ENCODE data around the gene ACSBG1.
"Not testable (repeated sequence)": the region's sequence is repeated elsewhere in the genome, so short reads cannot be mapped to it uniquely, and the experiment has no call there.

The ACSBG1 gene

DNA sequence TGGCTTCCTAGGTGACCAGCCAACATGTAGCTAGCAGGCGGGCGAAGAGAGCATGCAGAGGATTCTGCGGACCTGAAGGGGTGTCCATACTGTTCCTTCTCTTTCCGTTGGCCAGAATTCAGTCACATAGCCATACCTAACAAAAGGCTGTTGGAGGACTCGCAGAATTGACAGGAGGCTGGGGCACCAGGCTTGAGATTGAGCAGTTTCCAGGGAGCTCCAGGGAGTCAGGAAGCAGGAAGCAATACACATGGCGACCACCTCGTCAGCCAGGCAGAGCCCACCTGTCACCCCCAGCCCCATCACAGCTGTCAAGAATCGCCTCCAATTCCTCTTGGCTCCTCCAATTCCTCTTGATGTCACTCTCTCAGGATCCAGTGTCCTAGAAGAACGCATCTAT is 16.8 kb upstream of the ACSBG1 start:
- no peak for DNase-seq

- no peak for DNase-seq
Measured at GRCh38 chr15:78249131-78249530, 14.8 kb upstream of the ACSBG1 start.

- no peak for DNase-seq
Measured at GRCh38 chr15:78247911-78248310, 13.5 kb upstream of the ACSBG1 start.

DNA sequence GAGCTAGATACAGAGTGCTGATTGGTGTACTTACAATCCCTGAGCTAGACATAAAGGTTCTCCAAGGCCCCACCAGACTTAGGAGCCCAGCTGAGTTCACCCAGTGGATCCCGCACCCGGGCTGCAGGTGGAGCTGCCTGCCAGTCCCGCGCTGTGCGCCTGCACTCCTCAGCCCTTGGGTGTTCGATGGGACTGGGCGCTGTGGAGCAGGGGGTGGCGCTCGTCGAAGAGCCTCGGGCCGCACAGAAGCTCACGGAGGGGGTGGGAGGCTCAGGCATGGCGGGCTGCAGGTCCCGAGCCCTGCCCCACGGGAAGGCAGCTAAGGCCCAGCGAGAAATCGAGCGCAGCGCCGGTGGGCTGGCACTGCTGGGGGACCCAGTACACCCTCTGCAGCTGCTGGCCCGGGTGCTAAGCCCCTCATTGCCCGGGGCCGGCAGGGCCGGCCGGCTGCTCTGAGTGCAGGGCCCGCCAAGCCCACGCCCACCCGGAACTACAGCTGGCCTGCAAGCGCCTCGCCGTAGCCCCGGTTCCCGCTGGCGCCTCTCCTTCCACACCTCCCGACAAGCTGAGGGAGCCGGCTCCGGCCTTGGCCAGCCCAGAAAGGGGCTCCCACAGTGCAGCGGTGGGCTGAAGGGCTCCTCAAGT is 11.7 kb upstream of the ACSBG1 start:
- not testable (repeated sequence) for DNase-seq

DNA sequence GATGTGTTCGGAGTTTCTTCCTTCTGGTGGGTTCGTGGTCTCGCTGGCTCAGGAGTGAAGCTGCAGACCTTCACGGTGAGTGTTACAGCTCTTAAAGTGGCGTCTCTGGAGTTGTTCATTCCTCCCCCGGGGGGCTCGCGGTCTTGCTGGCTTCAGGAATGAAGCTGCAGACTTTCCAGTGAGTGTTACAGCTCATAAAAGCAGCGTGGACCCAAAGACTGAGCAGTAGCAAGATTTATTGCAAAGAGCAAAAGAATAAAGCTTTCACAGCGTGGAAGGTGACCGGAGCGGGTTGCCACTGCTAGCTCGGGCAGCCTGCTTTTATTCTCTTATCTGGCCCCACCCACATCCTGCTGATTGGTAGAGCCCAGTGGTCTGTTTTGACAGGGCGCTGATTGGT is 11.0 kb upstream of the ACSBG1 start:
- DNase-seq = not testable (repeated sequence)

GRCh38 chr15:78244893-78245292 is 10.5 kb upstream of the ACSBG1 start:
- DNase-seq = no peak

- DNase-seq = no peak
Measured at GRCh38 chr15:78244101-78244500, 9.7 kb upstream of the ACSBG1 start.

DNA sequence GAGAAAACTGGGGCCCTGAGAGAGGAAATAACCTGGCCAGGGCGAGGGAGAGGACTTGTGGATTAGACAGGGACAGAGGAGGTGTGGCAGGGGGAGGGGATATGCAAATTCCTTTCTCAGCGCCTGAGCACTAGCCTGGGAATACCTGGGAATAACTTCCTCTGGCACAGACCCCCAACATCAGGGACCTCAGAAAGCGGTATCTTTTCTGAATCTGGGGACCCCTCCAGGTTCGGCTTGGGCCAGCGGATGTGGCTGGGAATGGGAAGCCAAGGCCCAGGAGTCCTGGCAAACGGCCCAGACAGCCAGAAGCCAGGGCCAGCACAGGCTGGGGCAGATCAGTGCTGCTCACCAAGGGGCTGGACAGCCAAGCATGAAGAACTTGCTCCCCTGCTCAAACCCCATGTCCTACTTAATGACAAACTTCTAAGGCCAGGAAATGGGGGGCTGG is 9.2 kb upstream of the ACSBG1 start:
- no peak for DNase-seq

- no peak for DNase-seq
Measured at GRCh38 chr15:78243058-78243457, 8.7 kb upstream of the ACSBG1 start.

GRCh38 chr15:78242128-78242527 is 7.8 kb upstream of the ACSBG1 start:
- DNase-seq = peak in 1 of 5 experiments; percentile 34

DNA sequence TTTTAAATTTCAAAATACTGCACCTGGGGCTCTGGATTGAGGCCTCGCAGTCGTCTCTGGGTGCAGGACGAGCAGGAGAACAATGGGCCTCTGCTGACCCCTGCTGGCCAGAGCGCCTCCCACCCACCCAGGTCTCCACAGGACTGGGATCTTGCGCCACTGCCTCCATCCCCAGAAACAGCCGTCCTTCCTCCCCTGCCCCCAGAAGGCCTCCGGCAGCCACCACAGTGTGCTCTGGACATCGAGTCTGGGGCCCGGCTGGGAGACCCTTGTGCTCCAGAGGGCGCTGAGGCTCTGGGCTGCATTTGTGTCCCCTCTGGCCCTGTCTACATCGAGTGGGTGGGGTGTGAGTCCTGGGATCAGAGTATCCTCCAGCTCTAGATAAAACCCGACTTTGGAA is 6.7 kb upstream of the ACSBG1 start:
- peak; percentile 50 to 78 (median 67) for DNase-seq

- DNase-seq = no peak
Measured at GRCh38 chr15:78239811-78240210, 5.4 kb upstream of the ACSBG1 start.

DNA sequence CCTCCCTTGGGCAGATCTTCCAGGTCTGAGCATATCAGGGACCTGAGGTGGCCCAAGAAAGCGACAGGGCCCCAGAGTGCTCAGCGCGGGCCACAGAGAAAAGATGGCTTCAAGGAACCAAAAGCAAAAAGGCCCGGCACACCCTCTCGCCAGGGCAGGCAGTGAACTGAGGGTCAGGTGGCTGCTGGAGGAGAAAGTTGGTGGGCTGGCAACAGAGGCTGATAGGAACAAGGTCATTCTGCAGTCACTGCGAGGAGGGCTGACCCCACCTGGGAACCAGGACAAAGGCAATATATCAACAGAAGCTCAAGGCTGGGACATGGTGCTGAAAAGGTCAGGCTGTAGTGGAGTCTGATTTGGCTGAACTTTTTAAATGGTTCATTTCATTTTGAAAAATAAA is 2.8 kb upstream of the ACSBG1 start:
- DNase-seq = no peak

DNA sequence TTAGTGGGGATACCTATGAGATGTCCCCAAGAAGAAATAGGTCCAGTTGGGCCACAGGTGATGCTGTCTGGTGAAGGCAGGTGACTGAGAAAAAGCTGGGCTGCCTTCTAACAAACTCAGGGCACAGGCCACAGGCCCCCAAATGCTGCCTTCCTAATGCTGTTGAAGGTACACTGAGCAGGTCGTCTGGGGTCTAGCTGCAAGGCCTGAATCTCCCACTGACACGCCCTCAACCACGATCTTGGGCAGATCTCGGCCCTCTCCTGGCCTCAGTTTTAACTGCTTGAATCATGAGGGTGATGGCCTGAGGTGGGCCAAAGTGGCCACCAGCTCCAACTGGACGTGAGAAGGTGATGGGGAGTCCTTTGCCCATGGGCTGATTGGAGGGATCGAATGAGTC is 2.1 kb upstream of the ACSBG1 start:
- no peak for DNase-seq

GRCh38 chr15:78233496-78233895 is 869 bp downstream of the ACSBG1 start:
- no peak for DNase-seq

GRCh38 chr15:78232951-78233350 is 1.4 kb downstream of the ACSBG1 start:
- no peak for DNase-seq

- DNase-seq = no peak
Measured at GRCh38 chr15:78229431-78230406, 4.6 kb downstream of the ACSBG1 start.

DNA sequence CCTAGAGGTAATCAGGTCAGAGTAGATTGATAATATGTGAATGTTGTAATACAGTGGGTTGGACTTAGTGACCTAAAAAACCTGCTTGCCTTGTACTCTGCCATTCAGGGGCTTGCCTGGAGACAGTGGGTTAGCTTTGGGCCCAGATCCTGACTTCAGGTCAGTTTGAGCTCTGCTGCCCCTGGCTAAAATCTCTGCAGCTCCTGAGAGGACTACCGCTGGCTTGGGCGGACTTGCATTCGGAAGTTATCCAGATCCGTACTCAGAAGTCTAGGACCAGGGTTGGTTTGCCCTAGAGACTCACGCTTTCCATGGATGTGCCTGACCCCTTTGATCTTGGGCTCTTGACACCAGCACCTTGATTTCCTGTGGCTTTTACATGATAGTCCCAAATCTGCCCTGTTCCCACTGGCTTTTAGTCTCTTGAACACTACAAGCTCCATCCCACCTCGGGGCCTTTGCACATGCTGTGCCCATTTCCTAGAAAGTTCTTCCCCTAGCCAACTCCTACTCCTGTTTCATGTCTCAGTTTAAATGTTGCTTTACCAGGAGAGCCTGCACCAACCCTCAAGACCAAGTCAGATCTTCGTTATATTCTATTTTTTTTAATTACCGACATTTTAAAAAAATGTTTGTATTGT is 5.9 kb downstream of the ACSBG1 start:
- DNase-seq = no peak

- peak in 1 of 5 experiments; percentile 76 for DNase-seq
Measured at GRCh38 chr15:78225783-78226541, 8.4 kb downstream of the ACSBG1 start.

GRCh38 chr15:78224023-78224411 is 10.3 kb downstream of the ACSBG1 start:
- DNase-seq = peak in 1 of 5 experiments; percentile 50

DNA sequence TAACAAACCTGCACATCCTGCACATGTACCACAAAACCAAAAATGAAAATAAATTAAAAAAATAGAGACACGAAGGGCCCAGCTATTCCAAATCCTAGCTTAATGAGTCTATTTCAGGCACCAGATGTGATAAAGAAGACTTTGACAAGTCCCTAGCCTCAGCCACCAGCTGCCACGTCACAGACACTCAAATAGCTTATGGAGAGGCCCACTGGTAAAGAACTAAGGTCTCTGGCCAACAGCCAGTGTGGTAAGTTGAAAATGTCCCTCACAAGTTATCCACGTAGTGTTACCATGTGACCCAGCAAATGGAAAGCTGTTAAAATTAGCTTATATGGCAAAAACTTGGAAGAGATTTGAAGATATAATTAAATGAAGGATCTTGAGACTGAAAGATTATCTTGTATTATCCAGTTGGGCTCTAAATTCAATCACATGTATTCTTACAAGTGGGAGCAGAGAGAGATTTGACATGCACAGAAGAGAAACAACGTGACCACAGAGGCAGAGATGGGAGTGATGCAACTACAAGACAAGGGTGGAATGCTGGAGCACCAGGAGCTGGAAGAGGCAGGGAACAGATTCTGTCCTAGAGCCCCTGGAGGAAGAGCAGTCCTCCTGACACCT is 10.9 kb downstream of the ACSBG1 start:
- DNase-seq = peak in 1 of 5 experiments; percentile 7

- no peak for DNase-seq
Measured at GRCh38 chr15:78222745-78223395, 11.5 kb downstream of the ACSBG1 start.

Measured in T-helper 2 cell (primary cell).